Suprapubic skin (tissue), 4 donors: ENCODE measurements around the gene NCMAP.

ENCODE experiments used
- POLR2A ChIP-seq, 2 donors: fragments of 450-650 bp; IDR thresholded peaks; one replicate each; pipeline ENCODE4 v1.6.1; 2017; ENCODE audit warnings: antibody characterized with exemption in 2 of 2, mild to moderate bottlenecking in 2 of 2, moderate library complexity in 2 of 2
- POLR2AphosphoS5 ChIP-seq, 3 donors: sonication (generic); formaldehyde crosslinking; IDR thresholded peaks; one replicate each; pipeline ENCODE4 v1.6.1; 2017; ENCODE audit warnings: antibody characterized with exemption in 3 of 3

GRCh38 chr1:24619376-24619775 is 63.5 kb downstream of the NCMAP start:
- TF ChIP-seq POLR2AphosphoS5 (IDR thresholded peaks at IDR 0.05), result no peak
- TF ChIP-seq POLR2A (IDR thresholded peaks at IDR 0.05), result no peak
